Tibial artery (tissue), 4 donors: ENCODE results near the gene UBE2K.
"Not testable (repeated sequence)": the region's sequence is repeated elsewhere in the genome, so short reads cannot be mapped to it uniquely, and the experiment has no call there.

Experiments used
- DNase-seq, 2 donors: peaks; one replicate each; pipeline ENCODE4 v3.0.0-alpha.2; 2019
- H3K27ac ChIP-seq, 2 donors: fragments of 200-600 bp; sonication (generic) in 1 of 2; 1 replicate in 1 of 2; 2 replicates in 1 of 2; pipeline ENCODE4 v1.5.1; 2018 to 2019; ENCODE audit warnings: mild to moderate bottlenecking in 1 of 2
- H3K27me3 ChIP-seq, 2 donors: fragments of 200-600 bp; sonication (generic) in 1 of 2; one replicate each; pipeline versions ENCODE4 v1.5.1 to v1.6.0; 2016 to 2019
- H3K36me3 ChIP-seq, 3 donors: fragments of 200-600 bp; sonication (generic) in 2 of 3; one replicate each; pipeline ENCODE4 v1.5.1; 2016 to 2019; ENCODE audit warnings: mild to moderate bottlenecking in 2 of 3
- H3K4me1 ChIP-seq, 4 donors: fragments of 200-600 bp; sonication (generic) in 2 of 4; 1 replicate in 3 of 4; 2 replicates in 1 of 4; pipeline ENCODE4 v1.5.1; 2016 to 2019
- H3K4me3 ChIP-seq, 2 donors: fragments of 200-600 bp; sonication (generic) in 1 of 2; 1 replicate in 1 of 2; 2 replicates in 1 of 2; pipeline ENCODE4 v1.5.1; 2018 to 2019; ENCODE audit warnings: mild to moderate bottlenecking in 2 of 2
- H3K9me3 ChIP-seq, 3 donors: fragments of 200-600 bp; sonication (generic) in 1 of 3; one replicate each; pipeline ENCODE4 v1.5.1; 2016 to 2019
- intact Hi-C: fragments of 100-400 bp; cut with DNase I; formaldehyde crosslinking; loops from one replicate; pipeline ENCODE4 v1.15.0; 2023; ENCODE audit warnings: low total_unique reads
- TF ChIP-seq, protein P1 (sequence below), 2 experiments: fragments of 200-600 bp in 1 of 2; fragments of 450-650 bp in 1 of 2; IDR thresholded peaks; one replicate each; pipeline ENCODE4 v1.5.1; 2017 to 2019; ENCODE audit warnings: antibody characterized with exemption in 2 of 2, mild to moderate bottlenecking in 1 of 2, moderate library complexity in 1 of 2

Gene UBE2K

DNA sequence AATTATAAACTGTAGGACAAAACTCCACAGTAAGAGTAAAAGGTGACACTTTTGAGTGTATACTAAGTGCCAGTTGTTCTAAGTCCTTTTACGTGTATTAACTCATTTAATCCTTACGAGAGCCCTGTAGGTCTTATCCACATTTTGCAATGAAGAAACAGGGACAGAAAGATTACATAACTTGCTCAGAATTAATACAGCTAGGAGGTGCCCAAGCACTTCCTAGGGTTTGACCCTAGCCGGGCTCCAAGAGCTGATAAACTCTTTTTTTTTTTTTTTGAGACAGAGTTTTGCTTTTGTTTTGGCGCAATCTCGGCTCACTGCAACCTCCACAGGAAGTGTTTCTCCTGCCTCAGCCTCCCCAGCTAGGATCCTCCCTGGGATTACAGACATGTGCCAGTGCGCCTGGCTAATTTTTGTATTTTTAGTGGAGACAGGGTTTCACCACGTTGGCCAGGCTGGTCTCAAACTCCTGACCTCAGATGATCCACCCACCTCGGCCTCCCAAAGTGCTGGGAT lies 110.4 kb downstream of the UBE2K start:
- H3K27ac ChIP-seq, result no peak overlapping the region
- H3K4me3 ChIP-seq, result no peak overlapping the region
- TF ChIP-seq, protein P1, sequence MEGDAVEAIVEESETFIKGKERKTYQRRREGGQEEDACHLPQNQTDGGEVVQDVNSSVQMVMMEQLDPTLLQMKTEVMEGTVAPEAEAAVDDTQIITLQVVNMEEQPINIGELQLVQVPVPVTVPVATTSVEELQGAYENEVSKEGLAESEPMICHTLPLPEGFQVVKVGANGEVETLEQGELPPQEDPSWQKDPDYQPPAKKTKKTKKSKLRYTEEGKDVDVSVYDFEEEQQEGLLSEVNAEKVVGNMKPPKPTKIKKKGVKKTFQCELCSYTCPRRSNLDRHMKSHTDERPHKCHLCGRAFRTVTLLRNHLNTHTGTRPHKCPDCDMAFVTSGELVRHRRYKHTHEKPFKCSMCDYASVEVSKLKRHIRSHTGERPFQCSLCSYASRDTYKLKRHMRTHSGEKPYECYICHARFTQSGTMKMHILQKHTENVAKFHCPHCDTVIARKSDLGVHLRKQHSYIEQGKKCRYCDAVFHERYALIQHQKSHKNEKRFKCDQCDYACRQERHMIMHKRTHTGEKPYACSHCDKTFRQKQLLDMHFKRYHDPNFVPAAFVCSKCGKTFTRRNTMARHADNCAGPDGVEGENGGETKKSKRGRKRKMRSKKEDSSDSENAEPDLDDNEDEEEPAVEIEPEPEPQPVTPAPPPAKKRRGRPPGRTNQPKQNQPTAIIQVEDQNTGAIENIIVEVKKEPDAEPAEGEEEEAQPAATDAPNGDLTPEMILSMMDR (IDR thresholded peaks at IDR 0.05), result no peak
- no peaks in the 10 kb centered on the region for H3K9me3 ChIP-seq
- DNase-seq, result no peak
- no peaks in the 10 kb centered on the region for H3K27me3 ChIP-seq
- intact Hi-C loops, result no loop called here
- no peaks in the 10 kb centered on the region for H3K36me3 ChIP-seq
- no peaks in the 10 kb centered on the region for H3K4me1 ChIP-seq

DNA sequence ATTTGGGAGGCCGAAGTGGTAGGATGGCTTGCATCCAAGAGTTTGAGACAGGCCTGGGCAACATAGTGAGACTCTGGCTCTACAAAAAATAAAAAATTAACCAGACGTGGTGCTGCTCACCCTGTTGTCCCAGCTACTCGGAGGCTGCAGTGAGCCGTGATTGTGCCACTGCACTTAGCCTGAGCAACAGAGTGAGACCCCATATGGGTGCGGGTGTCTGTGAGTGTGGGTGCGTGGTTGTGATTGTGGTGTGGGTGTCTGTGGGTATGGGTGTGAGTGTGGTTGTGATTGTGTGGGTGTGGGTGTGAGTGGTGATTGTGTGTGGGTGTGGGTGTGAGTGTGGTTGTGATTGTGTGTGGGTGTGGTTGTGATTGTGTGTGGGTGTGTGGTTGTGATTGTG lies 114.6 kb downstream of the UBE2K start:
- H3K4me3 ChIP-seq, result no peak overlapping the region
- no peaks in the 10 kb centered on the region for H3K4me1 ChIP-seq
- no peak overlapping the region for H3K27ac ChIP-seq
- no peaks in the 10 kb centered on the region for H3K9me3 ChIP-seq
- no peak for DNase-seq
- no peaks in the 10 kb centered on the region for H3K36me3 ChIP-seq
- intact Hi-C loops, result no loop called here
- no peaks in the 10 kb centered on the region for H3K27me3 ChIP-seq
- TF ChIP-seq, protein P1 (IDR thresholded peaks at IDR 0.05), result no peak

DNA sequence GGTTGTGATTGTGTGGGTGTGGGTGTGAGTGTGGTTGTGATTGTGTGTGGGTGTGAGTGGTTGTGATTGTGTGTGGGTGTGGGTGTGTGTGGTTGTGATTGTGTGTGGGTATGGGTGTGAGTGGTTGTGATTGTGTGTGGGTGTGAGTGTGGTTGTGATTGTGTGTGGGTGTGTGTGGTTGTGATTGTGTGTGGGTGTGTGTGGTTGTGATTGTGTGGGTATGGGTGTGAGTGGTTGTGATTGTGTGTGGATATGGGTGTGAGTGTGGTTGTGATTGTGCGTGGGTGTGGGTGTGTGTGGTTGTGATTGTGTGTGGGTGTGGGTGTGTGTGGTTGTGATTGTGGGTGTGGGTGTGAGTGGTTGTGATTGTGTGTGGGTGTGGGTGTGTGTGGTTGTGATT lies 115.1 kb downstream of the UBE2K start:
- intact Hi-C loops, H3K9me3 ChIP-seq, H3K27me3 ChIP-seq, H3K4me3 ChIP-seq, H3K4me1 ChIP-seq, H3K36me3 ChIP-seq, DNase-seq, H3K27ac ChIP-seq: not testable (repeated sequence)

DNA sequence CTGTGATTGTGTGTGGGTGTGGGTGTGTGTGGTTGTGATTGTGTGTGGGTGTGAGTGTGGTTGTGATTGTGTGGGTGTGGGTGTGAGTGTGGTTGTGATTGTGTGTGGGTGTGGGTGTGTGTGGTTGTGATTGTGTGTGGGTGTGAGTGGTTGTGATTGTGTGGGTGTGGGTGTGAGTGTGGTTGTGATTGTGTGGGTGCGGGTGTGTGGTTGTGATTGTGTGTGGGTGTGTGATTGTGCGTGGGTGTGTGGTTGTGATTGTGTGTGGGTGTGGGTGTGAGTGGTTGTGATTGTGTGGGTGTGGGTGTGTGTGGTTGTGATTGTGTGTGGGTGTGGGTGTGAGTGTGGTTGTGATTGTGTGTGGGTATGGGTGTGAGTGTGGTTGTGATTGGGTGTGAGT lies 115.8 kb downstream of the UBE2K start:
- H3K4me3 ChIP-seq, DNase-seq, H3K9me3 ChIP-seq, H3K27me3 ChIP-seq, H3K36me3 ChIP-seq, intact Hi-C loops, H3K4me1 ChIP-seq, H3K27ac ChIP-seq: not testable (repeated sequence)

DNA sequence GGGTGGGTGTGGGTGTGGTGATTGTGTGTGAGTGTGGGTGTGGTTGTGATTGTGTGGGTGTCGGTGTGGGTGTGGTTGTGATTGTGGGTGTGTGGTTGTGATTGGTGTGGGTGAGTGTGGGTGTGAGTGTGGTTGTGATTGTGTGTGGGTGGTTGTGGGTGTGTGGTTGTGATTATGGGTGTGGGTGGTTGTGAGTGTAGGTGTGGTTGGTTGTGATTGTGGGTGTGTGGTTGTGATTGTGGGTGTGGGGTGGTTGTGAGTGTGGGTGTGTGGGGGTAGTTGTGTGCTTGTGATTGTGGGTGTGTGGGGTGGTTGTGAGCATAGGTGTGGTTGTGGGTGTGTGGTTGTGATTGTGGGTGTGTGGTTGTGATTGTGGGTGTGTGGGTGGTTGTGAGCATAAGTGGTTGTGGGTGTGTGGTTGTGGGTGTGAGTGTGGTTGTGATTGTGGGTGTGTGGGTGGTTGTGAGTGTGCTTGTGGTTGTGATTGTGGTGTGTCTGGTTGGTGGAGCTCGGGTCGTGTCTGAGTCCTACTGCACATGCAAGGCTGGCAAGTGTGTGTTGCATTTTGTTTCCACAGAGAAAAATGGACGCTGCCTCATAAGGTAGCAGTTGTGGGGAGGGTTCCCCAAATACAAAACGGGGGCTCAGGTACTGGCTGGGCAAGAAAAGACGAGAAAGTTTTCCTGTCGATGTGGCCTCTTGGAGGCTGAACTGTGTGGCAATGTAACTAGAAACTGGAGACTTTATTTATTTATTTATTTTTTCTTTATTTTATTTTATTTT lies 116.7 kb downstream of the UBE2K start:
- Histone ChIP-seq H3K36me3 (no peaks in the 10 kb centered on the region), H3K4me3 (no peak overlapping the region), H3K27ac (no peak overlapping the region), H3K9me3 (no peaks in the 10 kb centered on the region), H3K4me1 (no peaks in the 10 kb centered on the region), H3K27me3 (no peaks in the 10 kb centered on the region)
- TF ChIP-seq, protein P1 (IDR thresholded peaks at IDR 0.05), result no peak
- DNase-seq, result no peak
- intact Hi-C loops, result no loop called here

DNA sequence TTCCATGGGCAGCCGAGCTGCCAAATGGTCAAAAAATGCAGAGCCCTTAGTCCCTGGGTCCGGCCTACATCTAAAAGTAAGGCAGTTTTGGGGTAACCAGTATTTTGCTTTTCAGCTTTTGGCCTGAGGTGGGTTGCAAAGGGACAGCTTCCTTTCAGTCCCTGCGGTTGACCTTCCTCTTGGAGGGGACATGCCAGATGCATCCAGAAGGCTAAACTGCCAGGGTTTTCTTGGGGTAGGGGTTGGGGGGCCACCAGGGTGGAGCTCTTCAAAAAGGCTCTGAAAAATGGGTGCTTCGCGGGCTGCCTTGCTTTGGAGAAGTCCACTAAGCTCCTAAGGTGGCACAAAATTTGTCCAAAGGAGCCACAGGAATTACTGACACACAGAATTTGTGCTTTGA lies 120.7 kb downstream of the UBE2K start:
- peaks cover 0 to 16% (median 6%) of the 10 kb centered on the region in 3 donors for H3K36me3 ChIP-seq
- intact Hi-C loops, result no loop called here
- H3K27me3 ChIP-seq, result no peaks in the 10 kb centered on the region
- no peak overlapping the region for H3K4me3 ChIP-seq
- H3K27ac ChIP-seq, result no peak overlapping the region
- TF ChIP-seq, protein P1 (IDR thresholded peaks at IDR 0.05), result no peak
- H3K9me3 ChIP-seq, result no peaks in the 10 kb centered on the region
- no peaks in the 10 kb centered on the region for H3K4me1 ChIP-seq
- no peak for DNase-seq
